GM06990 (cell line): ENCODE results near the gene NAA15.
"Not testable (repeated sequence)": the region's sequence is repeated elsewhere in the genome, so short reads cannot be mapped to it uniquely, and the experiment has no call there.

Experiments used
- DNase-seq: peaks from one replicate; pipeline ENCODE4 v3.0.0-alpha.2; 2011; ENCODE audit not compliant: insufficient read length; ENCODE audit errors: extremely low read depth
- H3K27me3 ChIP-seq: replicated peaks from 2 replicates; pipeline ENCODE4 v1.6.0; 2011; ENCODE audit warnings: low read length; ENCODE audit not compliant: control insufficient read depth, insufficient read depth
- H3K36me3 ChIP-seq: 2 replicates; pipeline ENCODE4 v1.5.1; 2011; ENCODE audit warnings: low read length; ENCODE audit not compliant: control insufficient read depth, insufficient read depth
- H3K4me3 ChIP-seq: replicated peaks from 2 replicates; pipeline ENCODE4 v1.5.1; 2011; ENCODE audit warnings: low read depth, mild to moderate bottlenecking, control low read depth, low read length
- CTCF ChIP-seq: IDR thresholded peaks from 2 replicates; pipeline ENCODE4 v1.5.1; 2011; ENCODE audit warnings: low read length, control low read depth, mild to moderate bottlenecking, inconsistent platforms; ENCODE audit not compliant: insufficient read depth, poor library complexity, severe bottlenecking

NAA15 gene

DNA sequence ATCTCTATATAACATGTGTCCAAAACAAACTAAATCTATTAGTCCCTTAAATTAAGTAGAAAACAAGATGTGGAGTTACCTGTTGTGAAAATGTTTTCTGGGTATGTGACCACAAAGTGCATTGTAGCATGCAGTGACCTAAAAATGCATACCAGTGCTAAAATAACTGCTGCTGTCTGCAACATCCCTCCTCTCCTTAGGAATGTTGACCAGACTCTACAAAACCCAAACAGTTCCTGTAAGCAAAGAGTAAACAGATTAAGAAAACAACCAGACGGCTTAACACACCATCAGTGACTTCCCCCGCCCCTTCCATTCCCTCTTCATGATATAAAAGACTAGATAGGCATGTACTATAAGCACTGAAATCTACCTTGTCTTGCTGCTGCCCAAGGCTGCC is 136.8 kb downstream of the NAA15 start:
- H3K4me3 ChIP-seq: no peak overlapping the region
- H3K36me3 ChIP-seq: no peaks in the 10 kb centered on the region; the same call in 1 of the 2 replicates
- no peak for TF ChIP-seq CTCF
- no peak for DNase-seq
- H3K27me3 ChIP-seq: no peaks in the 10 kb centered on the region

DNA sequence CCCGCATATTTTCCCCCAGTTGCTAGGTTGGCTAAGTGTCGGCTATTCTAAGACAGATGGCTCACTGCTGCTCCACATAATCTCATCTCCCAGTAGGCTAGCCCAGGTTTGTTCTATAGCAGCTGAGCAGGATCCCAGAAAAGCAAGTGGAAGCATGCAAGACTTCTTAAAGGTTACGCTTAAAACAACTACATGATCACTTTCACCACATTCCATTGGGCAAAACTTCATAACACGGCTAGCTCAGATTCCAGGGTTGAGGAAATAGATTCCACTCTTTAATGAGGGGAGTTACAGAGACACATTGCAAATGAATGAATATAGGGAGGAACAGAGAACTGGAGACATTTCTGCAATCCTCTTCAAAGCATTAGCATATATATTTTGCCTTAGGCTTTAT is 139.7 kb downstream of the NAA15 start:
- Histone ChIP-seq H3K27me3 (no peaks in the 10 kb centered on the region), H3K36me3 (no peaks in the 10 kb centered on the region; the same call in 1 of the 2 replicates), H3K4me3 (no peak overlapping the region)
- TF ChIP-seq CTCF: no peak
- DNase-seq: no peak

DNA sequence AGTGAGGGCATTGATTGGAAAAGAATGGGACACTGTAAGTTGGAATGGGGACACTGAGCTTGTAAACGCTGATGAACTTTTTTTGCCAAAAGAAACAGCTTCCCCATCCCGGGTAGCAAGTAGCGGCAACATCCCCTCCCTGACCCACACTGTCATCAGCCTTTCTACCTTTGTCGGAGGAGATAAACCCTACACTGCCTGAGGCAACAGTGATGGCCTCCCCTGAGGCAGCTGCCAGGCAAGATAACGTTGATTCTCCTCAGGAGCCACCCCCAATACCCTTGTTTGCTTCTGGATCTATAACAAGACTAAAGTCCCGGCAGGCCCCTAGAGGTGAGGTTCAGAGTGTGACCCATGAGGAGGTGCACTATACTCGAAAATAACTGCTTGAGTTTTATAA is 142.4 kb downstream of the NAA15 start:
- Histone ChIP-seq H3K4me3 (no peak overlapping the region), H3K36me3 (no peaks in the 10 kb centered on the region), H3K27me3 (no peaks in the 10 kb centered on the region)
- TF ChIP-seq CTCF: no peak
- DNase-seq: no peak

DNA sequence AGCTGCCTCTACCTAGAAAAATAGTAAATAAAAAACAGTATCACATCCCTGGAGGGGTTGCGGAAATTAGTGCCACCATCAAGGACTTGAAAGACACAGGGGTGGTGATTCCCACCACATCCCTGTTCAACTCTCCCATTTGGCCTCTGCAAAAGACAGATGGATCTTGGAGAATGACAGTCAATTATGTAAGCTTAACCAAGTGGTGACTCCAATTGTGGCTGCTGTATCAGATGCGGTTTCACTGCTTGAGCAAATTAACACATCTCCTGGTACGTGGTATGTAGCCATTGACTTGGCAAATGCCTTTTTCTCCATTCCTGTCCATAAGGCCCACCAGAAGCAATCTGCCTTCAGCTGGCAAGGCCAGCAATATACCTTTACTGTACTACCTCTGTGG is 143.6 kb downstream of the NAA15 start:
- H3K4me3 ChIP-seq, H3K27me3 ChIP-seq, DNase-seq, H3K36me3 ChIP-seq: not testable (repeated sequence)

GRCh38 chr4:139447078-139447477 is 145.8 kb downstream of the NAA15 start:
- not testable (repeated sequence) for H3K27me3 ChIP-seq, DNase-seq, H3K36me3 ChIP-seq, H3K4me3 ChIP-seq

DNA sequence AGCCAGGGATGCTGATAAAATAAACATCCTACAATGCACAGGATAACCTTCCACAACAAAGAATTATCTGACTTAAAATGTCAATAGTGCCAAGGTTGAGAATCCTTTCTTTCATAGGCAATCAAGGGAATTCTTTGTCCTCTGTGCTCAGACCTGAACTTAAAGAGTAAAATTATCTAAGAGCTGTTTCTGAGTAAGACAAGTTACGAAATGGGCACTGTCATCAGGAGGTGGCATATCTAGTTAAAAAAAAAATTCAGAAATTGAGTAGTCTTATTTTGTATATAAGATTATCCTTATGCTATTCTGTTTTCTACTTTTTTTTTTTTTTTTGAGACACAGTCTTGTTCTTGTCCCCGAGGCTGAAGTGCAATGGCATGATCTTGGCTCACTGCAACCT is 149.3 kb downstream of the NAA15 start:
- no peak for TF ChIP-seq CTCF
- Histone ChIP-seq H3K36me3 (no peaks in the 10 kb centered on the region), H3K4me3 (no peak overlapping the region), H3K27me3 (no peaks in the 10 kb centered on the region)
- DNase-seq: no peak

DNA sequence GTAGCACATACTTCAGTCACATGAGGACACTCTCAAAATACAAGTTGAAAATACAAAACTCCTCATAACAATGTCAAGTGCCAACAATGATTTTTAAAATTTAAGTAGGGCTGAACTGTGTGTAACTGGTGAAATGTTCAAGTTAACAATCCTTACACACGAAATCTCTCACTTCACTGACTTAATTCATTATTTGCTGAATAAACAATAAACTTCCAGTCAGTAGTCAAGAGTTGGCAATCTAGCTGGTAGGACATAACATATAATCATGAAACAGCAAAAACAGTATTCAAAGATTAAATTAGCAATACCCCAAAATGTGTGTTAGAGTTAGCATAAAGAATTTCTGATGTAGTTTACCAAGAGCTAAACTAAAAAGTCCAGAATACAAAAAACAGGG is 150.7 kb downstream of the NAA15 start:
- no peak for TF ChIP-seq CTCF
- Histone ChIP-seq H3K27me3 (no peaks in the 10 kb centered on the region), H3K4me3 (no peak overlapping the region)

More for the DNA sequence above, 150.7 kb downstream of the NAA15 start:
- no peaks in the 10 kb centered on the region for H3K36me3 ChIP-seq
- no peak for DNase-seq
